ENCODE data around the gene HIC1. TPM values are rescaled to one million over a fixed set of nuclear protein-coding genes. Genes with fewer than 3 reads are reported as not detected.

HIC1 gene
- total and polyA plus RNA-seq, 7 donors = 1.6 to 44.9 (median 10.4) TPM

DNA sequence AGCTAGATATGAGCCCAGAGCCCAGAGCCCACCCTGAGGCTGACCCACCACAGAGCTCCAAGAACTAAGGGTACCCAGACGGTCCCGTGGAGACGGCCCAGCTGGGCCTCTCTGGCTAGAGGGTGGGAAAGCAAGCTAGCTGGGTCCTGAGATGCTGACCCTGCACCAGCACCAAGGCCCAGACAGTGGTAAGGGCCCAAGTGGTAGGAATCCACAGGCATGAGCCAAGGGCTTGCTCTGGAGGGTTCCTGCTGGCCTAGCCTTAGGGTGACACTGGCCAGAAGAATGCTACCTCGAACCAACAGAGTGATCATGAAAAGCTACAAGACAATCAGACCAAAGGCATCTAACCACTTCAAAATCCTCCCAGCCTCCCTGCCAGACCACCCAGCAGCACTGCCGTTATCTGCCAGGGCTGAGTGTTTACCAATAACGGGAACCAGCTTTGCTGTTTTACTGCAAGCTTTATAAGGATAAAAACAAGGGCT, 13.2 kb downstream of the HIC1 start:
- Histone ChIP-seq H3K27me3 (no peaks in the 10 kb centered on the region), H3K4me1 (peaks cover 0 to 75% (median 68%) of the 10 kb centered on the region in 4 donors), H3K27ac (peak overlapping the region; percentile 88 to 92 (median 91)), H3K4me3 (no peak overlapping the region), H3K9me3 (no peaks in the 10 kb centered on the region), H3K36me3 (peaks cover 0 to 43% (median 2%) of the 10 kb centered on the region in 4 donors)
- intact Hi-C loops (cut with DNase I) = no loop called here
- TF ChIP-seq, protein P1, sequence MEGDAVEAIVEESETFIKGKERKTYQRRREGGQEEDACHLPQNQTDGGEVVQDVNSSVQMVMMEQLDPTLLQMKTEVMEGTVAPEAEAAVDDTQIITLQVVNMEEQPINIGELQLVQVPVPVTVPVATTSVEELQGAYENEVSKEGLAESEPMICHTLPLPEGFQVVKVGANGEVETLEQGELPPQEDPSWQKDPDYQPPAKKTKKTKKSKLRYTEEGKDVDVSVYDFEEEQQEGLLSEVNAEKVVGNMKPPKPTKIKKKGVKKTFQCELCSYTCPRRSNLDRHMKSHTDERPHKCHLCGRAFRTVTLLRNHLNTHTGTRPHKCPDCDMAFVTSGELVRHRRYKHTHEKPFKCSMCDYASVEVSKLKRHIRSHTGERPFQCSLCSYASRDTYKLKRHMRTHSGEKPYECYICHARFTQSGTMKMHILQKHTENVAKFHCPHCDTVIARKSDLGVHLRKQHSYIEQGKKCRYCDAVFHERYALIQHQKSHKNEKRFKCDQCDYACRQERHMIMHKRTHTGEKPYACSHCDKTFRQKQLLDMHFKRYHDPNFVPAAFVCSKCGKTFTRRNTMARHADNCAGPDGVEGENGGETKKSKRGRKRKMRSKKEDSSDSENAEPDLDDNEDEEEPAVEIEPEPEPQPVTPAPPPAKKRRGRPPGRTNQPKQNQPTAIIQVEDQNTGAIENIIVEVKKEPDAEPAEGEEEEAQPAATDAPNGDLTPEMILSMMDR (IDR thresholded peaks at IDR 0.05) = no peak
- TF ChIP-seq POLR2A (IDR thresholded peaks at IDR 0.05) (no peak), POLR2AphosphoS5 (IDR thresholded peaks at IDR 0.05) (no peak), EP300 (IDR thresholded peaks at IDR 0.05) (no peak)
- 71 to 82% methylated on average over 6 of the region's 6 CpGs for WGBS, 2 donors
- peak; percentile 75 for DNase-seq

DNA sequence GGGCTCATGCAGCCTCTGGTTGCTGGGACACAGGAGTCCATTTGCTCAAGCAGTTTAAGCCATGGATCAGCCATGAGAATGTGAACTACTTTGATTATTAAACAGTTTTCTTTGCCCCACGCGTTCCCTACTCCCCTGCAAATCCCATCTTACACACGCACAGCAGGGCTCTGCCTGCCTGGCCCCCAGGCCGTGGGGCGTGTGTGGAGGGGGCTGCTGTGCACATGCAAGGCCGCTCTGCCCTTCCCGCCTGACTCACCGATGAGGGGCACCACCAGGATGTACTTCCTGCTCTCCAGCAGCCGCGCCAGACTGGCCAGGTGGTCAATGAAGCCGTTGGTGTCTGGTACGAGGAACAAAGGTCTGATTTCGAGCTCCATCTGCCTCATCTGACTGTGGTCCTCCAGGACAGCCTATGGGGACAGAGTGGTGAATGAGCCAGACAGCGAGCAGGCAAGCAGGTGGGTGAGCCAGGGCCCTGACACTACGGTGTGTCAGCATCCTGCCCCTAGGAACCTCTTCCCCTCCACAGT, 13.7 kb downstream of the HIC1 start:
- Histone ChIP-seq H3K4me1 (peaks cover 0 to 70% (median 63%) of the 10 kb centered on the region in 4 donors), H3K9me3 (no peaks in the 10 kb centered on the region), H3K27me3 (no peaks in the 10 kb centered on the region), H3K36me3 (peaks cover 0 to 38% (median 2%) of the 10 kb centered on the region in 4 donors), H3K27ac (peak overlapping the region; percentile 88 to 92 (median 91)), H3K4me3 (no peak overlapping the region)
- intact Hi-C loops (cut with DNase I) = no loop called here
- WGBS, 2 donors = 67 to 77% methylated on average over 15 of the region's 15 CpGs
- TF ChIP-seq EP300 (IDR thresholded peaks at IDR 0.05) (no peak), POLR2AphosphoS5 (IDR thresholded peaks at IDR 0.05) (no peak), POLR2A (IDR thresholded peaks at IDR 0.05) (no peak)
- TF ChIP-seq, protein P1 (IDR thresholded peaks at IDR 0.05) = no peak
- no peak for DNase-seq

DNA sequence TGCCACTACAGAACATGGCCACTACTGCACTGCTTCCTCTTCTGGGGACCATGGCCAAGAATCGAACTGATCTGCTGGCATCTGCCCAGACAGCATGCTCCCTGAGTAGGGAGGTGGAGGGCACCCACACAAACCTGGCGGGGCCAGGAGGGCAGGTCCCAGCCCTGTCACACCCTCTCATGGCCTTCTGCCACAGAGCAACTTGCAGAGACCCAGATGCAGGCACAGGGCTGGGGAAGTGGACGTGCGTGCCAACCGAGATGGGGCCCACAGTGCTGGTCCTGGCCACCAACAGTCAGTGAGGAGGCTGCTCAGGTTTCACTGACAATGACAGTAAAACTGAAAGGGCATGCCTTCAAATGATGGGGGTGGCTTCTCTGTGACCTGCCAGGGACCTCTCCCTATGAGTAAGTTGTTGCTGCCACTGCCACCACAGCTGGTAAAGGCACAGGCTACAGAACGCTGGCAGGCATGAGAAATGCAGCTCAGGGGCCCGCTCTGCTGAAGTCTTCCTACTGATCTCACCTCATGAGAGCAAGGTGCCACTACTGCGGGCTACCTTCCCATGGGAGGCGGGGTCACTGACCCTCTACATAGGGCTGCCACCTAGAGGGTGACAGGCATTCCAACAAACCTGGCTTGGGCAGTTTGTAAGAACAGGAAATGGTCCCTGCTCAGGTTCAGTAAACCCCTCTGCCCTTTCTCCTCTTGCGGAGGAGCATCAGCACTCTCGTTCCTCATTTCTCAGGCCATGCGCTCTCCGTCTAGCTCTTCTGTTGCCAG, 15.5 kb downstream of the HIC1 start:
- Histone ChIP-seq H3K27ac (peak overlapping the region; percentile 58 to 78 (median 74)), H3K4me3 (no peak overlapping the region), H3K9me3 (no peaks in the 10 kb centered on the region), H3K36me3 (peaks cover 0 to 20% (median 2%) of the 10 kb centered on the region in 4 donors), H3K27me3 (no peaks in the 10 kb centered on the region), H3K4me1 (peaks cover 0 to 61% (median 45%) of the 10 kb centered on the region in 4 donors)
- TF ChIP-seq POLR2AphosphoS5 (IDR thresholded peaks at IDR 0.05) = no peak
- no peak for TF ChIP-seq EP300 (IDR thresholded peaks at IDR 0.05)
- no peak for TF ChIP-seq POLR2A (IDR thresholded peaks at IDR 0.05)
- TF ChIP-seq, protein P1 (IDR thresholded peaks at IDR 0.05) = no peak
- 74 to 81% methylated on average over 13 of the region's 13 CpGs for WGBS, 2 donors
- DNase-seq = no peak
- intact Hi-C loops (cut with DNase I) = no loop called here

DNA sequence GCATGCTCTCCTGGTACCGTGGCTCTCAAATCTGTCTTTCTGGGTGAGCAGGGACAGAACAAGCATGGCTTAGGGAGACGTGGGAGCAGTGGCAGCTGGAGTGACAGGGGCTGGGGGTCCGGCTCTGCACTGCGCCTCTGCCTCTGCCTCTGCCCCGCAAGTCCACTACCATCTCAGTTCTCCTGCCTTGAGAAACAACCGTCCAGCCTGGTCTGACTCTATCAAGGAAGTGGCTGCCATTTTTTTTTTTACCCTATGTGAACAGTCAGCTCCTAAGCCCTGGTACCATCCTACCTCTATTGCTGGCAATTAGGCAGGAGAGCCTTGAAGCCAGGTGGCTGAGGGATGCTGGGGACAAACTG, 16.1 kb downstream of the HIC1 start:
- peak overlapping the region; percentile 58 to 78 (median 74) for H3K27ac ChIP-seq
- H3K4me1 ChIP-seq = peaks cover 0 to 62% (median 46%) of the 10 kb centered on the region in 4 donors
- intact Hi-C loops (cut with DNase I) = no loop called here
- no peak for TF ChIP-seq POLR2A (IDR thresholded peaks at IDR 0.05)
- no peak for TF ChIP-seq POLR2AphosphoS5 (IDR thresholded peaks at IDR 0.05)
- TF ChIP-seq EP300 (IDR thresholded peaks at IDR 0.05) = no peak
- TF ChIP-seq, protein P1 (IDR thresholded peaks at IDR 0.05) = no peak
- H3K36me3 ChIP-seq = peaks cover 0 to 14% (median 2%) of the 10 kb centered on the region in 4 donors
- DNase-seq = no peak
- 85 to 91% methylated on average over 6 of the region's 6 CpGs for WGBS, 2 donors
- H3K9me3 ChIP-seq = no peaks in the 10 kb centered on the region
- no peaks in the 10 kb centered on the region for H3K27me3 ChIP-seq
- no peak overlapping the region for H3K4me3 ChIP-seq

Data from sigmoid colon (tissue), 7 donors.